NCI-H2227 treated with DMSO at 0.1 percent for 48 hours (cell line): Measurements from ENCODE around the gene AKT3.
"Not testable (repeated sequence)": the region's sequence is repeated elsewhere in the genome, so short reads cannot be mapped to it uniquely, and the experiment has no call there.

ENCODE experiments used
- DNase-seq: peaks from one replicate; lab custom pipeline; 2025; lab: John Stamatoyannopoulos, UW

AKT3 gene

DNA sequence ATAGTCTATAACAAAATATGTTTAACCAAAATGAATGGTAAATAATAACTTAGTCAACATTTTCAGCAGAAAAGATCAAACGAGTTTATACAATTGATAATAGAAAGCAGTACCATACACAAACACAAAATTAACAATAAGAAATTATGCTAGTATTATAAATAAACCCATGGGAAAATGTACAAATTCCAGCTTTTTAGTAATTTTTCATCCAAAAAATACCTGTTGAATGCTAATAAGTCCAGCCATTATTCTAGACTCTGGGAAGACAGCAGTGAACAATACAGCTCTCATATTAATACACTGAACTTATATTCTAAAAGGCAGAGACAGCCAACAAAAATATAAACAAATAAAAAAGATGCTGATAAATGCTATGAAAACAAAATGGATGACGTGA is 66.3 kb downstream of the AKT3 start:
- no peak for DNase-seq

GRCh38 chr1:243772361-243773050 is 77.5 kb downstream of the AKT3 start:
- not testable (repeated sequence) for DNase-seq

GRCh38 chr1:243770860-243771259 is 79.2 kb downstream of the AKT3 start:
- no peak for DNase-seq

- DNase-seq, result no peak
Measured at GRCh38 chr1:243765676-243766075, 84.4 kb downstream of the AKT3 start.

DNA sequence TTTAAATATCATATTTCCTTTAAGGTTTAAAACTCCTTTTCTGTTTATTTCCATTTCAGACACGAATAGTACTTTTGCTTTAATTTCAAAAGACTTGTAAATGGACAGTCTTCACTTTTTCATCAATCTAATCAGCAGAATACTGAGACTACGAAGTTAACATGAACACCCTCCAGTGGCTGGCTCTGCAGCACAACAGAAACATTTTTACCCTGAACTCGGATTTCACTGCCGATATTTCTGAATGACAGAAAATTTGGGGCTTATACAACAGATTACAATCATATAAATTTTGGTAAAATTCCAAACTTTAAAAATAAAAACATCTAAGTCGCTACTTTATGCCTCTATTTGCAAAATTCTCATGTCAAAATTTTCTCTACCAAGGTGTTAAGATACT is 86.2 kb downstream of the AKT3 start:
- DNase-seq, result no peak

- no peak for DNase-seq
Measured at GRCh38 chr1:243758647-243759046, 91.4 kb downstream of the AKT3 start.

DNA sequence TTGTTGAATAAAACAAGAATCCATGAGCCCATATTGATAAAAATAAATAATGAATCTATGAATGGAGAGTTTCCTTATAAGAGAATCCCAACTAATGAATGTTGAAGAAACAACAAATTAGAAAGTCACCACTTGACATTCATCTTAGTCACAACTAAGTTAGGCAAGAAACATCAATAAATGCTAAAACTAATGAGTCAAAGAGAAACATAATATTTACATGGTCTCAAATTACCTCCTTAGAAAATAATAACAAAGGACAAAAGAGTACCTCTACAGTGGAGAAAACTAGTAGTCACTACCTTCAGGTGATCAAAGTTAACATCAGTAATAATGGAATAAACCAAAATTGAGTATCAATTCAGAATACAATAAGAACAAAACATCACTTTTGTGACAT is 93.5 kb downstream of the AKT3 start:
- no peak for DNase-seq

- DNase-seq, result no peak
Measured at GRCh38 chr1:243754348-243754747, 95.7 kb downstream of the AKT3 start.

- no peak for DNase-seq
Measured at GRCh38 chr1:243751506-243751905, 98.5 kb downstream of the AKT3 start.

DNA sequence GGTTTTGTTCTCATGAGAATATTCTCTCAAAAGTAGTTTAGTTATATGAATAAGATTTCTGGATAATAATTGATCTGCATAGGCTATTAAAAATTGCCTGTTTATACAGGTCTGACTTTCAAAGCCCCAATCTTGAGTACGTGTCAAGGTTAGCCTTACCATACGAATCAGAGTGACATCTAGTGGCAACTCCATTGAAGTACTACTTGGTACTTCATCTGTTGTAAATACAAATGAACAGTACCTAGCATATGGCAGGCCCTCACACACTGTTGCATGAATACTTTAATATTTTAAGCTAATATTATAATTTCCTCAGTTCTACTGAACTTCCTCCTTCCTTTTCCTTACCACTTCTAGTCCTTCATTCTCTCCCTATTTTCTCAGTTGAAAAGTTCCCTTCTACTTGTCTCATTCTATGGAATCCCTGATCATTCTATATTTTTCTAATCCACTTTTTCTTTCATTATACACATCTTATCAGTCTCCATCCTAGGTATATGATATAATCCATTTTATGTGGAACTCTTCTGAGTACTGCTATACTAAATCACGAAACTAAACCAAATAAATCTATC is 101.2 kb downstream of the AKT3 start:
- peak; percentile 77 for DNase-seq

GRCh38 chr1:243748227-243748626 is 101.8 kb downstream of the AKT3 start:
- no peak for DNase-seq

- no peak for DNase-seq
Measured at GRCh38 chr1:243746751-243747150, 103.3 kb downstream of the AKT3 start.

DNA sequence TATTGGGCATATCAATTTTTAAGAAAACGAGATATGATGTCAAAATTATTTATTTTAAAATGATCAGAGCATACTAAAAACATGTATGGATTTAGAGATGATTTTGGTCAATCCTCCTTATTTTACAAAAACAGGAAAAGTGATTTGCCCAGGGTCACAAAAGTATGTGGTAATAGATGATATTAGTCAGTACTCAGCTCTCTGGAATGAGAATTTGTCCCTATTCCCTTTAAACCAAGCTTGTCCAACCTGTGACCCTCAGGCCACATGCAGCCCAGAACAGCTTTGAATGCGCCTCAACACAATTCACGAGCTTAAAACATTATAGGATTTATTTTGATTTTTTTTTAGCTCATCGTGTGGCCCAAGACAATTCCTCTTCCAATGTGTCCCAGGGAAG is 104.7 kb downstream of the AKT3 start:
- no peak for DNase-seq

- DNase-seq, result no peak
Measured at GRCh38 chr1:243742819-243743218, 107.2 kb downstream of the AKT3 start.

DNA sequence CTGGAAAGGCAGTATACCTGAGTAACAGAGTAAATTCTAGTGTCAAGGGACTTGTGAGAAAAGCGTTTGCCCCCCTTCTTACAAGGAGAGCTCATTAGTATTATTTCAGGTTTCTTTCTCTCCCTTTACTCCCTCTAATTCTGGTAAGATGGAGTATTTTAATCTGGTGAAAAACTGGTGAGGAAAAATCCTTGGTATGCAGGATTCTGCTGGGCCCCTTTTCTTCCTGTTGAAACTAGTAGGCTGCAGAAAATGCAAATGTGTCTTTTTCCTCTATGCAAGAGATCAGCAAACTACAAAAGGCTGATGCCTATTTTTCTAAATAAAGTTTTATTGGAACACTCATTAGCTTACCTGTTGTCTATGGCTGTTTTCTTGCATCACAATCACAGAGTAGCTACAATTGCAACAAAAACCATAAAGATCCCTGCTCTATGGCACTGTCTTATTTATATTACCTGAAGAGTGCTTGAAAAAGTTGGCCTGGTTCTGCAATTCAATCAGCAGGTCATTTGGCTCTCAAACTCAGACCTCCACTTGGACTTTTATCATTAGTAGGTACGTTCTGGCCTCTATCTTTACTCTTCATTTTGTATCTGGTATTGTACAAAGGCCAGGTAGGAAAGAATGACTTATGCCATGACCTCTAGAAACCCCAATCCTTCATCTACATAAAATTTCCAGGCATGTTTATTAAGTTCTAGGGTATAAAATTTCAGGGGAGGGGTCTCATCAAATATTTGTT is 109.6 kb downstream of the AKT3 start:
- no peak for DNase-seq

DNA sequence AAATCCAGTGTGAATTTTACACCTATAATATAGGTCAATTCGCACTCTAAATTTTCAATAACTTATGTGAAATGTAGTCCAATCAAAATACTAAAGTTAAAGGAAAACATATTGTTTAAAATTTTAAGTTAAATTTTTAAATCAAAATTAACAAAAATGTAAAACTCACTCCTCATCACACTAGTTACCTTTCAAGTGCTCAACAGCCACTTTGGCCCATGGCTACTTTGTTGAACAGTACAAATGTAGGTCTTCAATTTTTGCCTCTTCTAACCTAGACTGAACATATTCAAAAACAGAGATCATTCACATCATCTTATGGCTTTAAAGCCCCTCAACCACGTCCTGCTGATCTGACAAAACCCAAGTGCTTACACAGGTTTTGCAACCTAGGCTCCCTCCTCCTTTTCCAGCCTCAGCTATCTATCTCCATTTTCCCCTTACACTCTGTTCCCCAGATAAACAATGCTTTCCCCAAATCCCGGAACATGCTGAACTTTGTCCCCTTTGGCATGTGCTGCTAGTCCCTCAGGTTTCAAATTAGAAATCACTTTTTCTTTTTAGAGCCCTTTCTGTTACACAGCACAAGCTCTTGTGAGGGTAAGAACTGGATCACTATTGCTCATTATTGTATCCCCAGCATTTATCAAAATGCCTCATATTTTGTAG is 110.6 kb downstream of the AKT3 start:
- no peak for DNase-seq

DNA sequence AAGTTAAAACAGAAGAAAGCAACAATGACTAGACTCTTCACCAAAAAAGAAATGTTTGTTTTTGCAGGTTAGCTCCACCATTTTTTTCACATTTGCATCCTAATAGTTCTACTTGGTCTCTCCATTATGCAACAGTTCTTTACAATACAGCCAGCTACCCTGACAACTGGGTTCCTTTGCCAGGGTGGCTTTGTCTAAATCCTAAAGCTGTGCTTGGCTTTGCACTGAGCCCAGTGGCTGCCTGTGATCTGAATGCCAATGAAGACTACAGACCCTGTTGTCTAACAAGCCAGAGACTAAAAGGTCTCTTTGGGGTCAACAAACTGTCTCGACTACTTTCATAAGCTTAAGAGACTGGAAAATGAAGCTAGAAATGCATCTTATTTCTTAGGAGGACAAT is 112.0 kb downstream of the AKT3 start:
- no peak for DNase-seq

DNA sequence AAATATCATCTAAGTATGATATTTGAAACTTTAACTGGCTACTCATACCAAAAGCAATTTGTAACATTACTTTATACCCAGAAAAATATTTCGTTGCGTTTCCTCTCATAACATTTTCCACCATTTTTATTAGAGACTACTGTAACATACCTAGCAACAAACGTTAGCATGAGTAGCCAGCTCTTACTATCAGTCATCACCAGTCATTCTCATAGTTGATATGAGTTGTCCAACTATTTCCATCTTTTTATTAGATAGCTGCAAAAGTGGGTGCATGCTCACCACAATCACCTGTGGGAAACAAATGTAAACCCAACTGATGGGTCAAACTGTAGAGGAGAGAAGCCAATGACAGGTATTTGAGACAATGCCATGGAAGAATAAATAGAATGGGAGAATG is 114.6 kb downstream of the AKT3 start:
- no peak for DNase-seq

DNA sequence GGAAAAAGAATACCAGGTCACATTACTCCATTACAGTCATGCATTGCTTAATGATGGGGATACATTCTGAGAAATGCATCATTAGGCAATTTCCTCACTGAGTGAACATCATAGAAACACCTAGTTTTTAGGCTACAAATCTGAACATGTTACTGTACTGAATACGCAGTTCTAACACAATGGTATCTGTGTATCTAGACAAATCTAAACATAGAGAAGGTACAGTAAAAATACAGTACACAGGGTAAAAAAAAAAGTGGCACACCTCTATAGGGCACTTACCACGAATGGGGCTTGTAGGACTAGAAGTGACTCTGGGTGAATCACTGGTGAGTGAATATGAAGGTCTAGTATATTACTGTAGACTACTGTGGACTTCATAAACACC is 115.7 kb downstream of the AKT3 start:
- DNase-seq, result no peak

DNA sequence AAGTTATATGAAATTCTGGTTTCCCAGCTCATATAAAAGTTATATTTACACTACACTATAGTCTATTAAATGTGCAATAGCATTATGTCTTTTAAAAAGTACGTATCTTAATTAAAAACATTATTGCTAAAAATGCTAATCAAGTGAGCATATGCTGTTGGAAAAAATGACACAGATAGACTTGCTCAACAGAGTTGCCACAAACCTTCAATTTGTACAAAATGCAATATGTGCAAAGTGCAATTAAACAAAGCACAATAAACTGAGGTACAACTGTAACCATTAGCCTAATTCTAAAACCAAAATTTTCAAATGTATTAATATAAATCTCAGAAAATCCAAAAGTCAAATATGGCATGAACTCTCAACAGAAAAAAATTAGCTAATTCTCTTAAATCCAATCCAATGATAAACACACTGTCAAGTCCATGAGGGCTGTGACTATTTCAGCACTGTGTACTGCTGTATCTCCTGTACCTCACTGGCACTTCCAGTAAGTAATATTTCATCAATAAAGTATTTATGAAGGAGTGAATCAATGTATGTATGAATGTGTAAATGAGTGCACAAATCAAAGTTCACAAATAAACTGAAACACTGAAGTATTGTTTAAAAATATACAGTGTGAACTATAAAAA is 116.3 kb downstream of the AKT3 start:
- no peak for DNase-seq

DNA sequence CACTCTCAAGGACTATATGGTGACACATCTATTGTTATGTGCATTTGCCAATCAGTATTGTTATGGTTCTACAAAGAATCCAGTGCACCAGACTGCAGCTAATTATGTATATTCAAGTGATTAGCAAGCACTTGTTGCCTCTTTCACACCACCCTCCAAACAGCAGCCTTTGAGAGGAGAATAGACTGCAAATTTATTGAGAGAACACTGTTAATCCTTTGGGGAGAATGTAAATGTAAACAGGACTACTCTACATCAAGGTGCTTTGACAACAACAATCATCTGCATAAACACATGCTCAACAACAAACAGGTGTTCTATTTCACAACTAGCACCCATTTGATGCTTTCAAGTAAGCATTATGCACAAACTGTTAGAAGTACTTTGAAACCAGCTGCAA is 117.4 kb downstream of the AKT3 start:
- DNase-seq, result no peak

DNA sequence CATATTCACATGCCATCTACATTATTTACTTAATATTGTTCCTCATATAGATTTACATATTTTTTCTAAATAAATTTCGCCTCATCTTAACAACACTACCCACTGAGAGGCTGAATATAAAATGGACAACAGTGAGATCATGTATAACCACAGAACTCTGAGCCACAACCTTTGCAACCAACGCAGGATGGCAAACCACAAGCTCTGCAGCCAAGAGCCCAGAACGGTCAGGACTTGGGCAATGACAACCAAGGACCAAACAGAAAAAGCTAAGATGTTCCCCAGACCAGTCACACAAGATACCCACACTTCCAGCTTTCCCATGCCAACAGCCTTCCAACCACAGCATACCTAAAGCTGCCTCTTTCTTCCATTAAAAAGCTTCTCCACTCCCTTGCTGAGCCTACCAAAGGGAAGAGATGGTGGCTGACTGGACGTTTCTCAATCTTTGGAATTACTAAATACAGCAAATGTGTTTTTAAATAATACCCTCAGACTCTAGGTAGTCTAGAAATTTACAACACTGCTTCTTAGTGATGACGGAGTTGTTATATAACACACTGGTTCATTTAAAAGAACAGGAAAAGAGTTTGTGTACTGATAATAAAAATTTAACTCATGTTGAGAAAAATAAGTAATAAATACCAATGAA is 117.9 kb downstream of the AKT3 start:
- no peak for DNase-seq
